Thyroid gland (tissue), 4 donors: ENCODE results near the gene TIAM1.

Experiments used
- POLR2A ChIP-seq, 2 donors: fragments of 450-650 bp; IDR thresholded peaks; one replicate each; pipeline ENCODE4 v1.6.1; 2017; ENCODE audit warnings: antibody characterized with exemption in 2 of 2, mild to moderate bottlenecking in 2 of 2, moderate library complexity in 1 of 2
- TF ChIP-seq, protein P1 (sequence below), 6 experiments: fragments of 200-600 bp in 3 of 6; fragments of 450-650 bp in 3 of 6; sonication (generic) in 3 of 6; IDR thresholded peaks; one replicate each; pipeline ENCODE4 v1.5.1; 2016 to 2019; ENCODE audit warnings: antibody characterized with exemption in 6 of 6, mild to moderate bottlenecking in 2 of 6, inconsistent platforms in 1 of 6, moderate library complexity in 1 of 6

DNA sequence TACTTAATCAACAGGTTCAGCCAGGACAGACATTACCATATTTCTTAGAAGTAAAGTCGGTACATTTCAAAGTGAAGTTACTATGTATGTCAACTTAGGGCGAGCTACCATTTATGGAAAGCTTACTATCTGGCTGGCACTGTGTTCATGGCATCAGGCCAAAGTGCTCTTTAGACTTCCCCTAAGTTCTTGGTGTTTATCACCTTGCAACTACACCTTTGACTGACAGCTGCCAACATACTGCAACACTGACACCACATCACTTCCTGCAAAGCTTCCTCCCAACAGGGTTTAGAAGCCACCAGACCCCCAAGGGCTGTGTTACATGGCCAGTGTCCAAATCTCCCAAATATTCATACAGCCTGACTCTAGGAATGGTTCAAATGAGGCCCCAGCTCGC is 61.0 kb downstream of the TIAM1 start:
- TF ChIP-seq, protein P1, sequence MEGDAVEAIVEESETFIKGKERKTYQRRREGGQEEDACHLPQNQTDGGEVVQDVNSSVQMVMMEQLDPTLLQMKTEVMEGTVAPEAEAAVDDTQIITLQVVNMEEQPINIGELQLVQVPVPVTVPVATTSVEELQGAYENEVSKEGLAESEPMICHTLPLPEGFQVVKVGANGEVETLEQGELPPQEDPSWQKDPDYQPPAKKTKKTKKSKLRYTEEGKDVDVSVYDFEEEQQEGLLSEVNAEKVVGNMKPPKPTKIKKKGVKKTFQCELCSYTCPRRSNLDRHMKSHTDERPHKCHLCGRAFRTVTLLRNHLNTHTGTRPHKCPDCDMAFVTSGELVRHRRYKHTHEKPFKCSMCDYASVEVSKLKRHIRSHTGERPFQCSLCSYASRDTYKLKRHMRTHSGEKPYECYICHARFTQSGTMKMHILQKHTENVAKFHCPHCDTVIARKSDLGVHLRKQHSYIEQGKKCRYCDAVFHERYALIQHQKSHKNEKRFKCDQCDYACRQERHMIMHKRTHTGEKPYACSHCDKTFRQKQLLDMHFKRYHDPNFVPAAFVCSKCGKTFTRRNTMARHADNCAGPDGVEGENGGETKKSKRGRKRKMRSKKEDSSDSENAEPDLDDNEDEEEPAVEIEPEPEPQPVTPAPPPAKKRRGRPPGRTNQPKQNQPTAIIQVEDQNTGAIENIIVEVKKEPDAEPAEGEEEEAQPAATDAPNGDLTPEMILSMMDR (IDR thresholded peaks at IDR 0.05) = no peak
- TF ChIP-seq POLR2A (IDR thresholded peaks at IDR 0.05) = no peak
